Stimulated activated CD8-positive, alpha-beta memory T cell treated with anti-CD3 and anti-CD28 coated beads, Interleukin-15, amount 100 ng/mL, for 4 hours (primary cell): ENCODE results near the gene TENM4.
"Not testable (repeated sequence)": the region's sequence is repeated elsewhere in the genome, so short reads cannot be mapped to it uniquely, and the experiment has no call there.

Source experiments
- DNase-seq, 2 donors: peaks; one replicate each; pipeline ENCODE4 v3.0.0-alpha.2; 2020; ENCODE audit warnings: low read depth in 2 of 2

Gene TENM4

DNA sequence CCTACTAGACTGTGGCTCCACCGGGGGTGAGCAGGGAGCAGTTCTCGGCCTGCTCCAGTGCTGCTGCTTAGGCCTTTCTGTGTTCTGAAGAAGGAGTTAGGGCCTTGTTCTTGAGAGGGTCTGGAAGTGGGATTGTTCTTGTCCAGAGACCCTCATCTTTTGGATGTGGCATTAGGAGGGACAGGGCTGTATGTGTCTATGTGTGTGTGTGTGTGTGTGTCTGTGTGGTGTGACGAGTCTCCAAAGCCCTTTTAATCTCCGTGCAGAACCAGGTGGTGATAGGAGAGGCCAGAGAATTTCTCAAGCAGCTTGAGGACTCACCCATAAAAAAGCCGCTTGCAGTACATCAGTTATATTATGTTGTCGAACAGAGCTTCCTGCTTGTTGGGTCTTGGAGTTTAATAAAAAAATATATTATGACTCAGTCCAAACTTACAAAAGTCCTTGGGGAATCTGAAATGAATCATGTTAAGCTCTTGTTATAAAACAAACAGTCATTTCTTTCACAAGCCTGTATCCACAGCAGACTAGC lies 196.5 kb downstream of the TENM4 start:
- no peak for DNase-seq

DNA sequence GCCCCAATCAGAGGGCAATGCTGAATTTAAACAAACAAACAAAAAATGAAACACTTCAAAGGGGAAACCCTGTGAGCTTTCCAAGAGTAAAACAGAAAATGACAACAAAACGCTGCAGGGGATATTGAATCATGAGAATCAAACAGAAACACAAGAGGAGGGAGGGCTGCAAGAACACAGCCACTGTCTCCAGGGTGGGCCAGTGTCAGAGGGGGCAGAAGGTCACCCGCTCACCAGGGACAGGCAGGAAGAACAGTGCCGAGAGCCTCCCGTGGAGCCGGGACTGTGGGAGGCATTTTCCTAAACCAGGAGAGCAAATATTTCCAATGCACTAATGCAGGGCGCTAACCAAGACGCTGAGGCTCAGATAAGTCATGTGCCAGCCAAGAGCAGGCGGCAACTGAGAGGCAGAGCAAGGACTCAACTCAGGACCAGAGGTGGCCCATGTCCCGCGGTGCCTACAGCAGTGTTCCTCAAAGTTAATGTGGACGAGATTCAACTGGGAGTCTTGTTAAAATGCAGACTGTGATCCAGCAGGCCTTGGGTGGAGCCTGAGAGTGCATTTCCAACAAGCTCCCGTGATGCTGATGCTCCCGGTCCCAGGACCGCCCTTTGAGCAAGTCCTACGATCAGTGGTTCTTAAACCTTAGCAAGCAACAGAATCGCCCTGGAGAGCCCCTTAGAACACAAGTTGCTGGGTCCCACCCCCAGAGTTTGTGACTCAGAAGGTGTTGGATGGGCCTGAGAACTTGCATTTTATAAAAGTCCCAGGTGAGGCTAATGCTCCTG lies 197.2 kb downstream of the TENM4 start:
- DNase-seq: no peak

- DNase-seq: no peak
Measured at GRCh38 chr11:79242616-79243015, 198.2 kb downstream of the TENM4 start.

- DNase-seq: no peak
Measured at GRCh38 chr11:79241852-79242241, 199.0 kb downstream of the TENM4 start.

GRCh38 chr11:79241205-79241851 lies 199.5 kb downstream of the TENM4 start:
- DNase-seq: no peak

DNA sequence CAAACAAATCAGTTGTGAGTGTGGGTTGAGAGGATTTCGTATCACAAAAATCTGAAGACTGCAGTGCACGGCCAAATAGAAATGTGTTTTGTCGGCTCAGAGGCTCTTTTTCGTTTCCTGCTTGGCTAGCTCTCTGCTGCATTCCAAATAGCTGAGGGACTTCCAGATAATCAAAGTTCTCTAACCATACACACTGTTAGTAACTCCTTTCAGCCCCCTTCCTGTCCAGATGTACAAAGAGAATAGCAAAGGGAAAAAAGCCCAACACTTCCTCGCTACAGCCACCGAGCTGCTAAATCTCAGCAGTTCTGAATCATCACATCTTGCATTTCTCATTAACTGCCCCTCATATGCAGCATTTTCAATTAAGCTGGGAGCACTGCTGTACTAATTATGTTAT lies 203.1 kb downstream of the TENM4 start:
- DNase-seq: no peak

DNA sequence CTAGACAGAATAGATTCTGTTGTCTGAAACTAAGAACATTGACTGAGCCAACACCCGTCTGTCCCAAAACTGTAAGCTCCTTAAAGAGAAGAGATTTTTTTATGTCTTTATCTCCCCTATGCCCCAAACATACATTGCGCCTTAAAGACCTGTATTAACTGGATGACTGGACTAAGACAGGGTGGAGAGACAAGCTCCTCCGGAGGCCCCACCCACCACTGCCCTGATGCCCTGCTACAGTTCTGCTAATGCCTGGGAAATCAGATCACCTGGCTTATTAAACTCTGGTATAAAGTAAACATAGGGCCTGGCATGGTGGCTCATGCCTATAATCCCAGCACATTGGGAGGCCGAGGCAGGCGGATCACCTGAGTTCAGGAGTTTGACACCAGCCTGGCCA lies 203.7 kb downstream of the TENM4 start:
- DNase-seq: no peak

- no peak for DNase-seq
Measured at GRCh38 chr11:79236541-79236971, 204.3 kb downstream of the TENM4 start.

GRCh38 chr11:79235696-79236095 lies 205.1 kb downstream of the TENM4 start:
- DNase-seq: no peak

GRCh38 chr11:79232346-79232745 lies 208.5 kb downstream of the TENM4 start:
- no peak for DNase-seq

DNA sequence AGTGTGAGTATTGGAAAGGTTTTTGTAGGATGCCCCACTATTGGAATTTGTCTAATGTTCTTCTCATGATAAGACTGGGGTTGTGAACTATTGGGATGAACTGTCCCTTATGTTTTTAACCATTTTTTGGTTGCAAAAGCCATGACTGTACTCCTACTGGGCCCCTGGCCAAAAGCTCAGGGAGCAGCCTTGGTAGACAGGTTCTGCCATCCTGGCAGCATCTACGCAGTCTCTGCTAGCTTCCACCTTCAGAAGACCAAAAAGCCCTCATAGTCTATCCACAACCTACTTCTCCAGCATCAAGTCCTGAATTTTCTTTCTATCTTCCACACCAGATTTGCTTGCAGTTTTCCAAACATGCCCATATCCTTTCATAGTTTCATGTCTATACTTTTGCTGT lies 211.8 kb downstream of the TENM4 start:
- no peak for DNase-seq

- no peak for DNase-seq
Measured at GRCh38 chr11:79227767-79228755, 212.8 kb downstream of the TENM4 start.

DNA sequence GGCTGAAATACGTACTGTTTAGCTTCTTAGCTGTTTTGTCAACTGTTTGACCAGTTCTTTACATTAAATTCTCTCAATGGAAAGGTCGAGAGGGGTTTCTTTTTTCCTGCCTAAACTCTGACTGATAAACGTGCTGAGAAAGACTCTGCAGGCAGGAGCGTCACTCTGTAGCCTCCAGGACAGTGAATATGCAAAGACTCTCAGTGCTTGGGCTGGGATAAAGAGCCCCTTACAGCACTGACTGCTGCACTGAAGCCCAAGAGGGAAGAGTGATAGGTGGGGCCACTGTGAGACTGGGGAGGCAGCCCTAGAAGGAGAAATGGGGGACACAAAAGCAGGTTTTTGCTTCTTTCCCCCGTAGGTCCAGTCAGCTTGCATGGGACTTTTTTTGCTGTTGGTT lies 213.5 kb downstream of the TENM4 start:
- no peak for DNase-seq

GRCh38 chr11:79226126-79226525 lies 214.7 kb downstream of the TENM4 start:
- no peak for DNase-seq

- not testable (repeated sequence) for DNase-seq
Measured at GRCh38 chr11:79222163-79222562, 218.7 kb downstream of the TENM4 start.

DNA sequence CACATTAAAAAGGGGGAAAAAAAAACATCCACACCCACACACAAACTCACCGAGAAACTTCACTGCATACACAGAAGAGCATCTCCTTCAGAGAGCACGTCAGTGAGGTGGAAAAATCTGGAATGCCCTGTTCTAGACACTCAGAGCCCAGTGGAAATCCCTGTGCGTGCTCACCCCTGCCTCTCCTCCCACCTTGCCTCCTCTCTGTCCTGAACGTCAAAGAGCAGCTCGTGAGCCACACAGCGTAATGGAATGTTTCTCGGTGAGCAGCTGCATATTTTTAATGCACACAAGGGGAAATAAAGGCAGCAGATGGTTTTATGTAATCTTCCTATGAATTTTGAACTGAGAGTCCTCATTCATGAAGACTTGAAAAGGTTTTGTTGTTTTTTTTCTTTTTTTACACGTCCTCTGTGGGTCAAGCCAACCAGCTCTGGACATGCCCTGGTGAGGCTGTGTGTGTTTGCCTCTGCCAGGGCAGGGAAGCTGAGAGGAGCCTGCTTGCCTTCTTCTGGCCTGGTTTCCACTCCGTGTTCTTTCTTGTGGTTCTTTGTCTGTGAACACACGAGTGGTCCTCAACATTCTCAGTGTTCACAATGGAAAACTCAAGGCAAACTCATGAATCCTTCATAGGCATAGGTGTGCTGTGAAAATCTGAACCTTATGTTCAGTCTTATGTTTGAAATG lies 219.2 kb downstream of the TENM4 start:
- no peak for DNase-seq

DNA sequence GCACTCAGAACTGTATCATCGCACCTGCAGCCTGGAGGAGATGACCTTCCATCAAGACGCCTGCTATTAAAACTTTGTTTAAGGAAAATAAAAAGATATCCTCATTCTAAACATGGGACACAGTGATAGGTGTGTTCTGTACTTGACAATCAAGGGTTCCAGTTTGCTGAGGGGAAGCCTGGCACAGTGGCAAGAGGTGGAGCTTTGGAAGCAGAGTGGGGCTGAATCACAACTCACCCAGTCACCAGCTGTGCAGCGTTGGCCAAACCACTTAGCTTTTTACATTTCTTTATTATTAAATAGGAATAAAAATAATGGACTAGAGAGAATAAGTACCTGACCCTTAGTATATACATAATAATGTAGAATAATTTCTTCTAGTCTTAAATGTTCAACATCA lies 220.7 kb downstream of the TENM4 start:
- DNase-seq: no peak

DNA sequence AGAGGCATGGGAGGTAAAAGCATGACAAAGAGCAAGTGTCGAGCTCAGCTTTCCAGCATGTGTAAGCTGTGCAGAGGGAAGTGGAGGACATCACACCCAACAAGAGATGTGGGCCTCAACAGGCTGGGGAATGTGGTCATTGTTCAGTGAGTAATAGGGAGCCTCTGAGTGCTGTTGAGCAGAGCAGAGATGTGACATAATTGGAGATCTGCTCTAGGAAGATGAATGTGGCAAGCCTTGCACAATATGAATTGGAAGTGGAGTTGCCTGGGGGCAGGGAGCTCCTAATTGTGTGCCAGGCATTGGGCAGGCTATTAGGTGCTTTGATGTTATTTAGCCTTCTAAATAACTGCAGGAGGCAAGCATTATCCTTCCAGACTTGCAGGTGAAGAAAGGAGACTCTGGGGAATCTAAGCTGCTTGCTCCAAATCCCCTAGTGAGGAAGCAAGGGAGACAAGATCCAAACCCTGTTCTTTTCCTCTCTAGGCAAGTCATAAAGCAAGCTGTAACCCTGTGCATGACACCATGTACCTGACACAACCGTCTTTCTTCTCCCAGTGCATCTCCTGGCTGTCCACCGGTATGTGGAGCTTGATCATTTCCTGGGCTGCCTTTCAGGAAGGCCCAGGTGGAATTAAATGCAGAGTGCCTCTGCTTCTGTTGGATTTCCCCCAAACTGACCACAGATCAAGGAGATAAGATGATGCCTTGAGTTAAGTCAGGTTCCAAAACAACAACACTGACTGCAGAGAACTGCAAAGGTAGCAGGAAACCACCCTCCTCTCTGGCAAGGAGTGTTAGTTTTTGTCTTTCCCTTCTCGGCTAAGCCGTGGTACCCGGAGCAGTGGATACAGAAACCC lies 221.4 kb downstream of the TENM4 start:
- DNase-seq: no peak

- DNase-seq: no peak
Measured at GRCh38 chr11:79212741-79213190, 228.1 kb downstream of the TENM4 start.

DNA sequence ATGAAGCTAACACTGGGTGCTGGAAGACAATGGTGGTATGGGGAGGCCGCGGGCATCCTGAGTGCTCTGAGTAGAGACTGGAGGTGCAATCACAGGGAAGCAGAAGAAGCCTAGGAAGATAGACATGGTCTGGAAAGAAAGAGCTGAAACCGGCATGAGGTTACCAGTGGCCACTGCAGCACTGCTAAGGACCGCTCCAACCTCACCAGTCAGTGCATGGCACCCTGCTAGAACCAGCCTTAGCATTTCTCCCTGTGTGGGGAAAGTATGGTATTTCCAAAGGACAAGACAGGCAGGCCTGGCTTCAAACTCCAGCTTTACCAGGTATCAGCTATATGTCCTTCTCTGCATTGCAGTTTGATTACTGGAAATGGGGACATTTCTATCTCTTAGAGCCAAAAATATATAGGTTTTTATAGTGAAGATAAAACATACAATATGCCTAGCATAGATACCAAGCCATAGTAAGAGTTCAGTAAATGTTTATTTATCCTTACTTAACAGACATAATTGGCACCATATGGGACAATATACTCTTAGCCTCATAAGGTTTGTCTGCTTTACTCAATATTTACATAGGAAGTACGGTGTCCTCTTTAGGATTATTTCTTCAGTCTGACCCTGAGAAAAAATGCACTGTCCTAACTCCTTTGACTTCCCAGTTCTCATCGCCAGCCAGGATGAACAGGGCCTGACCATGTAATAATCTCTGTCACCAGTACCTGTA lies 231.1 kb downstream of the TENM4 start:
- DNase-seq: no peak
